Stimulated activated CD4-positive, alpha-beta T cell treated with anti-CD3 and anti-CD28 coated beads, Interleukin-1b, Interleukin-23, amount 100 ng/mL, for 48 hours (primary cell): ENCODE data around the gene UBXN6.

Experiments
- DNase-seq: peaks from one replicate; pipeline ENCODE4 v3.0.0-alpha.2; 2020

Gene UBXN6

DNA sequence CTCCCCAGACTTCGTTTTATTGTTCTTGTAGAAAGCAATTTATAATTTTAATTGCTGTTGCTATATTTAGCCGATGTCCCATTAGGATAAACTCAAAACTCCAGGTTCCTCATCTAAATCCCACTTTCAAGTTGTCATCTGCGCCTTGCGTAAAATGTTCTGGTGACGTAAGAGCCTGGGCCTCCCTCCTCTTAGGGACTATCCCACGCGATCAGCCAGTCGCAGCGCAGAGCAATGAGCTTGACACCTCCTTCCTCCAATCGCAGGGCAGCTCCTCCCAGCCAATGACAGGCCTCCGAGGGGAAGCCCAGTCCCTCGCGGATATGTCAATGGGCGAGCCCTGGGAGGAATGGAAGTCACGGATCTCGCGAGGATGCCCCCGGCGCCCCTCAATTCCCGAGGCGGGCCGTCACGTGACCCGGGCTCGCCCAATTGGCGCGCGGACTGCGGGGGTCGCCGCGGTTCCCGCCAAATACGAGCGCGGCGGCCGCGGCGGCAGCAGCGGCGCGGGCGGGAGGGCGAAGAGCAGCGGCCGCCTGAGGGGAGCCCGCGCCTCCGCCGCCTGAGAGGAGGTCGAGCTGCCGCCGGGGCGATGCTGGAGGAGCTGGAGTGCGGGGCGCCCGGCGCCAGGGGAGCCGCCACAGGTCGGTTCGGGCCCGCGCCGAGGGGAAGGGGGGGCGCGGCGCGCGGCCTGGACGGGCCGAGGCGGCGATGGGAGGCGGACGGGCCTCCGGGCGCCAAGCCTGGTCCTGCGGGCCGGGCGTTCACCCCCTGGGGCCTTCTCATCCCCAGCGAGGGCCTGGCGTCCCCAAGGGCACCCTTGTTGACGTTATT is 55.2 kb downstream of the UBXN6 start, which contains the start of gene CHAF1A:
TSS of gene CHAF1A (plus strand) at position 470 of the 834 bp plus-strand sequence. CDS start at position 593, 123 bp downstream.
- DNase-seq: peak; percentile 100

DNA sequence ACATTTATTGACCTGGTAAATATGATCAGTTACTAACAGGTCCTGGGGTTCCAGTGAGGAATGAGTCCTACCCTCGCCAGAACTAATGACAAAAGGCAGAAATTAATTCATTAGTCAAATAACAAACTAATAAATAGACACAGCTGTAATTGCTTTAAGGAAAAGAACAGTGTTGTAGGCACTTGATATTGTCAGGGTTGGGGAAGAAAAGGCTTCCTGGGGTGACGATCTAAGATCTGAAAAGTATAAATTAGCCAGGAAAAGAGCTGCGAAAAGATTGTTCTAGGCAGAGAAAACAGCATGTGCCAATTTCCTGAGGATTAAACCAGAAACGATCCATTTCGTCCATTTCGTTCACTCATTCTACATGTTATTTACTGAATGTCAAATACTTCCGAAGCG is 55.8 kb downstream of the UBXN6 start:
- no peak for DNase-seq

DNA sequence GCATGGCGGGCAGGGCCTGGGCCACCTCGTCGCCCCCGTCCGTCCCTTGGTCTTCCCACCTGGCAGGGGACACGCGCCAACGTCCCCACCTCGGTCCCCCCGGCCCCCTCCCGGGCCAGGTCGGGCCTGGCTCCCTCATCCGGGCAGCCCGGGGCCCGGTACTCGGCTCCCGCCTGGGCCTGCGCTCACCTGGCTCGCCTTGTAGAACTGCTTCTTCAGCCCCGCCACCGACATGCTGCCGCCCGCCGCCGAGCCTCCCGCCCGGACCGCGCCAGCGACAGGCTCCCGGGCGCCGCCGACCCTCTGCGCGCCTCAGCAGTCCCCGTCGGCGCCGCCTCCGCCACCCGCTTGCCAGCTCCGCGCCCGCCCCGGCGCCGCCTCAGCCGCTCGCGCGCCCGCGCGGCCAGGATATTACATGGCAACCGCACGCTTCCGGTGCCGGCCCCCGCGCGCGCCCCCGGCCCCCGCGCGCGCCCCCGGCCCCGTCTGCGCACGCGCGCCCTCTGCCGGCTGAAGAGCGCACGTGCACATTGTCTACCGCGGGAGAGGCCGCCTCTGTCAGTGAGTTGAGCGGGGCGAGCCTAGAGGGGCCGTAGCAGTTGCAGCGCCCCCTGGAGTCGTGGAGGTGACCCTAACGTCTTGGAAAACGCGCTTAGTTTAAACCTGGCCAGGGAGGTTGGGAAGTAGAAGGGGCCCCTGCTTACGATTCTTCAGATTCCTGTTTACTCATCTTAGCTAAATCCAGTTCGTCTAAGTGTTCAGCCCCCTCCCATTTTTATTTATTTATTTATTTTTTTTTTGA is 57.3 kb downstream of the UBXN6 start, which contains the start of gene SH3GL1:
TSS of gene SH3GL1 (minus strand) at position 413 of the 802 bp plus-strand sequence. CDS start at position 234, 179 bp downstream.
- DNase-seq: peak; percentile 92

DNA sequence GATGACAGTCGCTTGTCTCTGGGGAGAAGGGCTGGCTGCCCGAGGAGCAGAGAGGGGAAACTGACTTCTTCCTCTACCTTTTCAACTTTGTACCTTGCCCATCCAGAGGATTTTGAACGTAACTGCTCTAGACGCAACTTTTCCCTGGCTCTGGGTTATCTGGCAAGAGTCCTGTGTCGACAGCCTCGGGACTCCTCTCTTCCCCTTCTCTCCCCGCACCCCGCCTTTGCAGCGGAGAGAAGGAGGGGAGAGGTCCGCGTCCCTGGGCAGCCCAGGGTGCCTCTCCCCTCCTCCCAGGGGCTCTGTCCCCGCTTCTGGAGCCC is 57.8 kb downstream of the UBXN6 start:
- no peak for DNase-seq

DNA sequence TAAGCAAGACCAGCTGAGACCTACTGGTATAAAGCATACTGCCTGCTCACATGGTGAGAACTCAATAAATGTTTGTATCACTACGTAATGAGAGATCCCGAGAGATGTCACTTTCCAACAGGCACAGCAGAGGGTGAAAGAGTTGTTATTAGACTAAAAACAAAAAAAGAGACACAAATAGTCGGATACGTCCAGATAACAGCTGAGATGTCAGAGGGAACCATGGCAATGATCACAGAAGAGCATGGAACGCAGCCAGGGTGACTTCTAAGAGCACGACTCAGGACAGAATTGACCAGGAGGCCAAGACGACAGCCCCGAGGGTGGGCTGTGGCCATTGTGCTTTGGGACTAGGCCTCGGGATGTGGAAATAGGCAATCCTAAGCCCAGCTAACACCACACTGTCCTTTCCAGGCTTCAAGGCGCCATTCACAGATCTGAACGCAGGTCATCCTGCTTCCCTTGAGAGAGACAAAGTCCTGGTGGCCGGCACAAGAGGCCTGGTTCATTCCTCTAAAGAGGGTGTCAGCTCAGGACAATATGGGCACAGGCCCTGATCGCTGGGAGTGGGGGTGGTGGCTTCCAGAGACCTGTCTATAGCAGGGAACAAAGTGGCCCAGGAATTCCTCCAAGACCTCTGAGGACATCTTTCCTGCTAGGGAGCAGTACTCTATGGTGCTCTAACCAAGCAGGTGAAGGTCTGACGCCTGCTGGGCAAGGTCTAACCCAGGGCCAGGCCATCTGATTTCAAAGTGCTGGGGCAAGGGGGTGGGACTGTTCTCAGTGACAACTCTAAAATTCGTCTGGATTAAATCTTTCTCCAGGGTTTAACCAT is 60.4 kb downstream of the UBXN6 start:
- no peak for DNase-seq
